Urinary bladder (tissue), 4 donors: ENCODE measurements around the gene ARFGEF2. TPM values are rescaled to one million over a fixed set of nuclear protein-coding genes. Genes with fewer than 3 reads are reported as not detected.

ENCODE experiments used
- DNase-seq: peaks from one replicate; pipeline ENCODE4 v3.0.0-alpha.2; 2015; ENCODE audit errors: extremely low spot score
- H3K27ac ChIP-seq: one replicate; pipeline ENCODE4 v1.5.1; 2013; ENCODE audit warnings: low read depth, mild to moderate bottlenecking, moderate library complexity
- H3K36me3 ChIP-seq: one replicate; pipeline ENCODE4 v1.6.1; 2013; ENCODE audit warnings: mild to moderate bottlenecking, moderate library complexity; ENCODE audit not compliant: insufficient read depth
- H3K4me1 ChIP-seq: one replicate; pipeline ENCODE4 v1.6.1; 2013; ENCODE audit warnings: mild to moderate bottlenecking, moderate library complexity; ENCODE audit not compliant: insufficient read depth
- H3K4me3 ChIP-seq: one replicate; pipeline ENCODE4 v1.5.1; 2013; ENCODE audit warnings: low read depth, low read length
- WGBS: extraction: QIAGEN DNeasy Blood & Tissue Kit; methylation state at CpG from one replicate; pipeline ENCODE4 v1.1.7; 2013; 5-methylcytosine and 5-hydroxymethylcytosine counted together
- polyA plus RNA-seq: library from polyadenylated mRNA; stranded (reverse); fragments of 200-250 nt; gene quantifications from one replicate; pipeline ENCODE4 v1.2.3, GENCODE V29; 2013
- total RNA-seq: library from RNA; depleted of rRNA; stranded (reverse); fragments of >200 nt; gene quantifications from one replicate; pipeline ENCODE4 v1.2.3, GENCODE V29; 2014
- donor health status: healthy with polysubstance abuse.
- donor health status: healthy.

ARFGEF2 gene
- total and polyA plus RNA-seq, 2 donors, result 13.7 to 47.3 TPM

- H3K4me1 ChIP-seq, result no peaks in the 10 kb centered on the region
- no peak overlapping the region for H3K4me3 ChIP-seq
- DNase-seq, result no peak
- no peak overlapping the region for H3K27ac ChIP-seq
- 71% methylated on average over 2 of the region's 2 CpGs for WGBS
- no peaks in the 10 kb centered on the region for H3K36me3 ChIP-seq
Measured at GRCh38 chr20:48908656-48909319, 12.7 kb upstream of the ARFGEF2 start.

GRCh38 chr20:48909910-48910309 is 11.6 kb upstream of the ARFGEF2 start:
- H3K27ac ChIP-seq, result no peak overlapping the region
- 81% methylated on average over 2 of the region's 2 CpGs for WGBS
- DNase-seq, result no peak
- H3K4me1 ChIP-seq, result no peaks in the 10 kb centered on the region
- no peaks in the 10 kb centered on the region for H3K36me3 ChIP-seq
- no peak overlapping the region for H3K4me3 ChIP-seq

- no peak overlapping the region for H3K4me3 ChIP-seq
- 50% methylated on average over 7 of the region's 7 CpGs for WGBS
- no peaks in the 10 kb centered on the region for H3K36me3 ChIP-seq
- H3K4me1 ChIP-seq, result no peaks in the 10 kb centered on the region
- no peak overlapping the region for H3K27ac ChIP-seq
- DNase-seq, result no peak
Measured at GRCh38 chr20:48910347-48910781, 11.1 kb upstream of the ARFGEF2 start.

GRCh38 chr20:48912065-48912464 is 9.4 kb upstream of the ARFGEF2 start:
- Histone ChIP-seq H3K4me1 (no peaks in the 10 kb centered on the region), H3K27ac (no peak overlapping the region), H3K36me3 (no peaks in the 10 kb centered on the region), H3K4me3 (no peak overlapping the region)
- WGBS, result 85% methylated on average over 4 of the region's 4 CpGs
- no peak for DNase-seq

DNA sequence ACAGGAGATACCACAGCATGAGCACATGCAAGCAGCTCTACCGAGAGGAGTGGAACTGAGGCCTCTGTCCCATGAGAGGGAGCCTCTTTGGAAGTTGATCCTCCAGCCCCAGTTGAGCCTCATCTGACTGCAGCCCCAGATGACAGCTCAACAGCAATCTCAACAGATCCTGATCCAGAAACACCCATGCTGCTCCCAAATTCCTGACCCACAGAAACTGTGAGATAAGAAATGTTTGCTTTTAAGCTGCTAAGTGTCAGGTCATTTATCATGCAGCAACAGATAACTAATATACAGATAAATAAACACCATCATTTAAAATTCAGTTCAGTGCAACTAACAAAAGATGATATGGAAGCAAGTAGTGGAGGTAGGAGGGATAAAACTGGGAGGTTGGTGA is 4.8 kb upstream of the ARFGEF2 start:
- no peak overlapping the region for H3K4me3 ChIP-seq
- no peak overlapping the region for H3K27ac ChIP-seq
- DNase-seq, result no peak
- H3K36me3 ChIP-seq, result no peaks in the 10 kb centered on the region
- WGBS, result 36% methylated on average over 1 of the region's 1 CpG
- H3K4me1 ChIP-seq, result no peaks in the 10 kb centered on the region

DNA sequence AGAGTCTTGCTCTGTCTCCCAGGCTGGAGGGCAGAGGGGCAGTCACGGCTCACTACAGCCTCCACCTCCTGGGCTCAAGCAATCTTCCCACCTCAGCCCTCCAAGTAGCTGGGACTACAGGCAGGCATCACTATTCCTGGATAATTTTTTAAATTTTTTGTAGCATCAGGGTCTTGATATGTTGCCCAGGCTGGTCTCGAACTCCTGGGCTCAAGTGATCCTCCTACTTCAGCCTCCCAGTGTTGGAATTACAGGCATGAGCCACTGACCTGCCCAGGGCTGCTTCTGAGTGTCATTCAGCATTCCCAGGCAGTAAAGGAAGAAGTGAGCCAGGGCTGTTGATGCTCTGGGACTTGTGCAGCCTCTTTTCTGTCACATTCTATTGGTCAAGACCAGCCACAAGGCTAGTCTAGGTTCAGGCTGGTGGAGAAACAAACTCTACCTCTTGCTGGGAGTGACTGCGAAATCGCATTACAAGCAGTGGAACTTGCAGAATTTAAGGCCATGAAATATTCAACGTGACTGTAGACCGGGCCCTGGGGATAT is 2.1 kb upstream of the ARFGEF2 start:
- H3K27ac ChIP-seq, result no peak overlapping the region
- DNase-seq, result no peak
- no peaks in the 10 kb centered on the region for H3K4me1 ChIP-seq
- H3K4me3 ChIP-seq, result no peak overlapping the region
- 84% methylated on average over 6 of the region's 6 CpGs for WGBS
- no peaks in the 10 kb centered on the region for H3K36me3 ChIP-seq

- Histone ChIP-seq H3K27ac (no peak overlapping the region), H3K36me3 (no peaks in the 10 kb centered on the region), H3K4me3 (no peak overlapping the region), H3K4me1 (no peaks in the 10 kb centered on the region)
- DNase-seq, result no peak
- WGBS, result 68% methylated on average over 5 of the region's 5 CpGs
Measured at GRCh38 chr20:48919882-48920526, 1.5 kb upstream of the ARFGEF2 start.

DNA sequence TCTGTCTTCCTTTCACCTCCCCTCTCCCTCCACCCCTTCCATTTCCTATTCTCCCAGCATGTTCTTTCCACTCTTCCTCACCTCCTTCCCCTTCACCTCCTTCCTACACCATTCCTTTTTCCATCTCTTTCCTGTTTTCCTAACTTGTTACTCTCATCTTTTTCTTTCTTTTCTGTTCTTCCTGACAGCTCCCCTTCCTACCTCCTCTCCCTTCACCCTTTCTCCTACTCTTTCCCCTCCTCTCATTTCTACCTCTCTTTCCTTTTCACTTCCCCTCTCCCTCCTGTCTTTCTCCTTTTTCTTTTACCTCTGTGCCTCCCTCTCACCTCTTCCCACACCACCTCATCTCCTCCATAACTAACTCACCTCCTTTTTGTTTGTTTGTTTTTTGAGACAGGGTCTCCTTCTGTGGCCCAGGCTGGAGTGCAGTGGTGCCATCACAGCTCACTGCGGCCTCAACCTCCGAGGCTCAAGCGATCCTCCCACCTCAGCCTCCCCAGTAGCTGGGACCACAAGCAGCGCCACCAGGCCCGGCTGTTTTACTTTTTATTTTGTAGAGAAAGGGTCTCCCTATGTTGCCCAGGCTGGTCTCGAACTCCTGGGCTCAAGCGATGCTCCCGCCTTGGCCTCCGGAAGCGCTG is 864 bp upstream of the ARFGEF2 start:
- no peak for DNase-seq
- peak overlapping the region; percentile 78 for H3K4me3 ChIP-seq
- peak overlapping the region; percentile 94 for H3K27ac ChIP-seq
- no peaks in the 10 kb centered on the region for H3K4me1 ChIP-seq
- no peaks in the 10 kb centered on the region for H3K36me3 ChIP-seq
- WGBS, result 32% methylated on average over 10 of the region's 10 CpGs

- WGBS, result 10% methylated on average over 34 of the region's 34 CpGs
- Histone ChIP-seq H3K4me1 (no peaks in the 10 kb centered on the region), H3K36me3 (no peaks in the 10 kb centered on the region), H3K27ac (peak overlapping the region; percentile 94), H3K4me3 (peak overlapping the region; percentile 78)
- DNase-seq, result no peak
Measured at GRCh38 chr20:48921883-48922820, 641 bp downstream of the ARFGEF2 start.

- DNase-seq, result no peak
- H3K27ac ChIP-seq, result no peak overlapping the region
- H3K4me1 ChIP-seq, result no peaks in the 10 kb centered on the region
- no peak overlapping the region for H3K4me3 ChIP-seq
- H3K36me3 ChIP-seq, result no peaks in the 10 kb centered on the region
- 34% methylated on average over 4 of the region's 4 CpGs for WGBS
Measured at GRCh38 chr20:48923149-48923718, 1.7 kb downstream of the ARFGEF2 start.

DNA sequence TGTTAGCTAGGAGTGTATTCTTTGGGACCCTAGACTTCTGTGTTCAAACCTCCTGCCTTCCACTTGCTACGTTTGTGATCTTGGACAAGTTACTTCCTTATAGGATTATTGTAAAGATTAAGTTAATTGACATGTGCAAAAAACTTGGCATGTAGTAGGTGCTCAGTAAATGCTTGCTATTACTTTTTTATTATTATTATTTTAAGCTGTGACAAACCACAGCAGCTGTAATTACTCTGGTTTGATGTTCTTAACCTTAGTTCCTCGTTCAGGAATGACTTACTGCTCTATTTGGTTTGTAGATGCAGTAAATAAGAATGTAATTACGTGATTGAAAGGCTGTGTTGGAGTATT is 3.2 kb downstream of the ARFGEF2 start:
- no peak overlapping the region for H3K4me3 ChIP-seq
- H3K27ac ChIP-seq, result no peak overlapping the region
- no peak for DNase-seq
- WGBS, result 54% methylated on average over 3 of the region's 3 CpGs
- H3K36me3 ChIP-seq, result no peaks in the 10 kb centered on the region
- H3K4me1 ChIP-seq, result no peaks in the 10 kb centered on the region

- no peak overlapping the region for H3K27ac ChIP-seq
- no peak for DNase-seq
- no peak overlapping the region for H3K4me3 ChIP-seq
- H3K36me3 ChIP-seq, result no peaks in the 10 kb centered on the region
- H3K4me1 ChIP-seq, result no peaks in the 10 kb centered on the region
- WGBS, result 89% methylated on average over 3 of the region's 3 CpGs
Measured at GRCh38 chr20:48926267-48926666, 4.8 kb downstream of the ARFGEF2 start.

DNA sequence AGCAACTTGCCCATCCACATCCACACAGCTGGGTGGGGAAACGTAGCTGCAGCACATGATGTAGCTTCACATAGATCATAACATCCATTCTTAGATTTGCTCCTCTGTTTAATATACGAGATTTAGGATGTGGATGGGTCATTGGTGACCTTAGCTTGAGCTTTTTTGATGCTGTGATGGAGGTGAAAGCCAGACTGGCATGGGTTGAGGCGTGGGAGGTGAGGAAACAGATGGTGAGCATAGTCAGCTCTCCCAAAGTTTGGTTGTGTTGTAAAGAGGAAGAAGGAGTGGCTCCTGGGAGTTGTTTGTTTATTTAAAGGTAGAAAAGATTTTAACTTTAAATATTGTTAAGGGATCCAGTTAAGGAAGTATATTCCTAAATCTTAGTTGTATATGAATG is 5.3 kb downstream of the ARFGEF2 start:
- DNase-seq, result no peak
- no peak overlapping the region for H3K27ac ChIP-seq
- H3K4me3 ChIP-seq, result no peak overlapping the region
- H3K4me1 ChIP-seq, result no peaks in the 10 kb centered on the region
- no peaks in the 10 kb centered on the region for H3K36me3 ChIP-seq
- WGBS, result 77% methylated on average over 3 of the region's 3 CpGs
